Measurements from ENCODE around the gene SUPT3H.

GRCh38 chr6:45009576-45009975 lies 368.2 kb downstream of the SUPT3H start:
- TF ChIP-seq CTCF (IDR thresholded peaks at IDR 0.05) (no peak), POLR2AphosphoS5 (IDR thresholded peaks at IDR 0.05) (no peak), POLR2A (IDR thresholded peaks at IDR 0.05) (no peak), EP300 (IDR thresholded peaks at IDR 0.05; ENCODE audit: low read depth) (no peak)

All from transverse colon (tissue), 4 donors.